Esophagus squamous epithelium (tissue), 5 donors: ENCODE data around the gene OR6B3. TPM values are rescaled to one million over a fixed set of nuclear protein-coding genes. Genes with fewer than 3 reads are reported as not detected.

Experiments used
- DNase-seq: peaks from one replicate; lab custom pipeline; 2025; lab: John Stamatoyannopoulos, UW
- H3K27ac ChIP-seq, 4 donors: fragments of 200-600 bp; sonication (generic); one replicate each; pipeline ENCODE4 v1.5.1; 2016 to 2019; ENCODE audit warnings: mild to moderate bottlenecking in 1 of 4
- H3K27me3 ChIP-seq, 4 donors: fragments of 200-600 bp; sonication (generic); 1 replicate in 3 of 4; 2 replicates in 1 of 4; pipeline versions ENCODE4 v1.5.1 to v1.6.0; 2017 to 2021; ENCODE audit warnings: antibody characterized with exemption in 1 of 4
- H3K36me3 ChIP-seq, 3 donors: fragments of 200-600 bp; sonication (generic); one replicate each; pipeline ENCODE4 v1.5.1; 2016 to 2019
- H3K4me1 ChIP-seq, 3 donors: fragments of 200-600 bp; sonication (generic); one replicate each; pipeline ENCODE4 v1.5.1; 2017 to 2019
- H3K4me3 ChIP-seq, 4 donors: fragments of 200-600 bp; sonication (generic); 1 replicate in 3 of 4; 2 replicates in 1 of 4; pipeline ENCODE4 v1.5.1; 2016 to 2019; ENCODE audit warnings: mild to moderate bottlenecking in 2 of 4, moderate library complexity in 1 of 4
- H3K9me3 ChIP-seq, 3 donors: fragments of 200-600 bp; sonication (generic); one replicate each; pipeline ENCODE4 v1.5.1; 2016 to 2019
- POLR2A ChIP-seq, 4 donors: fragments of 450-650 bp; IDR thresholded peaks; one replicate each; pipeline ENCODE4 v1.6.1; 2017; ENCODE audit warnings: antibody characterized with exemption in 4 of 4, mild to moderate bottlenecking in 4 of 4, moderate library complexity in 3 of 4
- WGBS, 2 donors: methylation state at CpG; one replicate each; pipeline ENCODE4 v1.1.5; 2018; 5-methylcytosine and 5-hydroxymethylcytosine counted together
- intact Hi-C: fragments of 100-400 bp; cut with DNase I; formaldehyde crosslinking; loops from one replicate; pipeline ENCODE4 v1.15.0; 2022
- total RNA-seq, 4 donors: library from RNA; depleted of rRNA; stranded (reverse); fragments of >200 nt; gene quantifications; one replicate each; pipeline ENCODE4 v1.1.0, GENCODE V29; 2016
- TF ChIP-seq, protein P1 (sequence below), 6 experiments: fragments of 450-650 bp in 4 of 6; fragments of 200-600 bp in 2 of 6; sonication (generic) in 2 of 6; IDR thresholded peaks; one replicate each; pipeline ENCODE4 v1.5.1; 2016 to 2019; ENCODE audit warnings: antibody characterized with exemption in 6 of 6, mild to moderate bottlenecking in 4 of 6, moderate library complexity in 4 of 6
- donor health status: DM: yes; HTN: yes; CAD: no.

The OR6B3 gene
- total RNA-seq, 4 donors from 2014 or later, result not detected

GRCh38 chr2:240037358-240037757, 16.0 kb downstream of the OR6B3 start:
- Histone ChIP-seq H3K36me3 (no peaks in the 10 kb centered on the region), H3K4me1 (peaks cover 0 to 7% (median 0%) of the 10 kb centered on the region in 3 donors), H3K27me3 (peaks cover 0 to 48% (median 0%) of the 10 kb centered on the region in 4 donors), H3K4me3 (no peak overlapping the region), H3K27ac (no peak overlapping the region), H3K9me3 (no peaks in the 10 kb centered on the region)
- no peak for TF ChIP-seq POLR2A (IDR thresholded peaks at IDR 0.05)
- TF ChIP-seq, protein P1, sequence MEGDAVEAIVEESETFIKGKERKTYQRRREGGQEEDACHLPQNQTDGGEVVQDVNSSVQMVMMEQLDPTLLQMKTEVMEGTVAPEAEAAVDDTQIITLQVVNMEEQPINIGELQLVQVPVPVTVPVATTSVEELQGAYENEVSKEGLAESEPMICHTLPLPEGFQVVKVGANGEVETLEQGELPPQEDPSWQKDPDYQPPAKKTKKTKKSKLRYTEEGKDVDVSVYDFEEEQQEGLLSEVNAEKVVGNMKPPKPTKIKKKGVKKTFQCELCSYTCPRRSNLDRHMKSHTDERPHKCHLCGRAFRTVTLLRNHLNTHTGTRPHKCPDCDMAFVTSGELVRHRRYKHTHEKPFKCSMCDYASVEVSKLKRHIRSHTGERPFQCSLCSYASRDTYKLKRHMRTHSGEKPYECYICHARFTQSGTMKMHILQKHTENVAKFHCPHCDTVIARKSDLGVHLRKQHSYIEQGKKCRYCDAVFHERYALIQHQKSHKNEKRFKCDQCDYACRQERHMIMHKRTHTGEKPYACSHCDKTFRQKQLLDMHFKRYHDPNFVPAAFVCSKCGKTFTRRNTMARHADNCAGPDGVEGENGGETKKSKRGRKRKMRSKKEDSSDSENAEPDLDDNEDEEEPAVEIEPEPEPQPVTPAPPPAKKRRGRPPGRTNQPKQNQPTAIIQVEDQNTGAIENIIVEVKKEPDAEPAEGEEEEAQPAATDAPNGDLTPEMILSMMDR (IDR thresholded peaks at IDR 0.05), result no peak
- no peak for DNase-seq
- intact Hi-C loops, result no loop called here

DNA sequence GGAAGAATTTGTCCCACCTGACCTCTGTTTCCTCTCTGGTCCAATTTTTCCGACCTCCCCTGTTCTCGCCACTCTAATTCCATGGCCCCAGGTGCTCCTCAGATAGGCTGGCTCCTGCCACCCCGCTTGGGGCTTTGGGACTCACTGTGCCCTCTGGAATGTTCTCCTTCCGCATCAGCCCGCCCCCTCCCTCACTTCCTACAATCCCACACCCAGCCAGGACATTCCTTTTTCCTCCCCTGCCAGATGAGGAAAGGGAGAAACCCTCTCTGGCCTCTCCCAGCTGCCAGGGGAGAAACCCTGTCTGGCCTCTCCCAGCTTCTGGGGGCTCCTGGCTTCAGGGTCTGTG, 20.0 kb downstream of the OR6B3 start:
- TF ChIP-seq, protein P1 (IDR thresholded peaks at IDR 0.05), result no peak
- TF ChIP-seq POLR2A (IDR thresholded peaks at IDR 0.05), result no peak
- H3K36me3 ChIP-seq, result no peaks in the 10 kb centered on the region
- no peaks in the 10 kb centered on the region for H3K9me3 ChIP-seq
- no peak overlapping the region for H3K4me3 ChIP-seq
- no peaks in the 10 kb centered on the region for H3K4me1 ChIP-seq
- 58 to 78% methylated on average over 1 to 5 of the region's 5 CpGs for WGBS, 2 donors
- intact Hi-C loops, result no loop called here
- DNase-seq, result no peak
- peaks cover 0 to 24% (median 0%) of the 10 kb centered on the region in 4 donors for H3K27me3 ChIP-seq
- no peak overlapping the region for H3K27ac ChIP-seq

- no peaks in the 10 kb centered on the region for H3K9me3 ChIP-seq
- H3K4me3 ChIP-seq, result no peak overlapping the region
- H3K36me3 ChIP-seq, result no peaks in the 10 kb centered on the region
- H3K27me3 ChIP-seq, result peaks cover 0 to 24% (median 0%) of the 10 kb centered on the region in 4 donors
- DNase-seq, result no peak
- no peak overlapping the region for H3K27ac ChIP-seq
- H3K4me1 ChIP-seq, result no peaks in the 10 kb centered on the region
- intact Hi-C loops, result no loop called here
- WGBS, 2 donors, result 67 to 80% methylated on average over 4 to 13 of the region's 14 CpGs
- no peak for TF ChIP-seq POLR2A (IDR thresholded peaks at IDR 0.05)
- TF ChIP-seq, protein P1 (IDR thresholded peaks at IDR 0.05), result no peak
These were observed 20.7 kb downstream of the OR6B3 start for GRCh38 chr2:240032406-240033329.

- Histone ChIP-seq H3K27me3 (peaks cover 0 to 23% (median 0%) of the 10 kb centered on the region in 4 donors), H3K4me3 (no peak within 1 kb of the TSS), H3K9me3 (no peaks in the 10 kb centered on the region), H3K27ac (no peak within 1 kb of the TSS), H3K36me3 (no peaks in the 10 kb centered on the region), H3K4me1 (no peaks in the 10 kb centered on the region)
- intact Hi-C loops, result no loop called here
- TF ChIP-seq, protein P1 (IDR thresholded peaks at IDR 0.05), result no peak
- no peak for TF ChIP-seq POLR2A (IDR thresholded peaks at IDR 0.05)
- WGBS, 2 donors, result 25 to 53% methylated on average over 1 to 2 of the region's 6 CpGs
- DNase-seq, result no peak
These were observed 22.8 kb downstream of the OR6B3 start, which contains the start of gene OR6B2 for GRCh38 chr2:240030379-240031094. TSS of gene OR6B2 (minus strand) at chr2:240030429. CDS start at chr2:240030429, 0 bp downstream.

DNA sequence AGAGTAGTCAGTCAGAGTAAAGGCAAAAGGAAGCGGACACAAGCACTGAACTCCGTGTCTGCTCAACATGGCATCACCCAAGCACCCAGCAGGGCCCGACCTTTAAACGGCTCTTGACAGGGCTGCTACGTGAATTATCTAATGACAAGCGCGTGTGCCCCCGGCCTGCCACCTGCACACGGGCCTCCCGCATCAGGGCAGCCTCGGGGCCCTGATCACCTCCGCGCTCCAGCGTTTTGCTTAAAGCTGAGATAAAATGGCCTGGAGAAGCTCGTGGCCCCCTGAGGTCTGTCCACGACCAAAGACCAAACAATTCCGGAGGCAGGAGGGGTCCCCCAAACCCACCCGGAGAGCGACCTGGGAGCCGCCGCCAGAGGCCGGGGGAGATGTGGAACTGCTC, 28.6 kb downstream of the OR6B3 start:
- 0% methylated on average over 6 to 9 of the region's 22 CpGs for WGBS, 2 donors
- Histone ChIP-seq H3K9me3 (no peaks in the 10 kb centered on the region), H3K27ac (peak overlapping the region; percentile 94 to 99 (median 94)), H3K4me1 (peaks cover 9 to 33% (median 14%) of the 10 kb centered on the region in 3 donors), H3K36me3 (peaks cover 8 to 18% (median 12%) of the 10 kb centered on the region in 3 donors), H3K4me3 (peak overlapping the region; percentile 73 to 97 (median 83)), H3K27me3 (no peaks in the 10 kb centered on the region)
- TF ChIP-seq, protein P1 (IDR thresholded peaks at IDR 0.05), result no peak
- no peak for TF ChIP-seq POLR2A (IDR thresholded peaks at IDR 0.05)
- intact Hi-C loops, result no loop called here
- no peak for DNase-seq
